DMS79 (cell line): ENCODE measurements around the gene PIRT.

ENCODE experiments used
- DNase-seq: peaks from one replicate; lab custom pipeline; 2025; lab: John Stamatoyannopoulos, UW

PIRT gene

DNA sequence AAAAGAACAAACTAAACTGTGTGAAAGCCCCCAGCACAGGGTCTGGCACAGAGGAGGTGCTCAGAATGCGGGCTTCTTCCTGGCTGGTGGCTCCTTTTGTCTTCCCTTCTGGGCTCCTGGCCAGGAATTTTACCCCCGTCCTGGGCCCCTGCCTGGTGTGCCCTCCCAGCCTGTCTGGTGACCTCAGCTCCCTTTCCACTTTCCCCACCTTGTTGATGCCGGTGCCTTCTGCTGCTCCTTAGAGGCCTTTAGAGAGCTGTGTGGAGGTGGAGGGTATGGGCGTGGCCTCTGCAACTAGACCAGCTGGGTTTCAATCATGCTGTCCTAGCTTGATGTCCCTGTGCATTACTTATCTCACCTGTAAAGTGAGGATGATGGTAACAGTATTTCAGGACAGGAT lies 16.8 kb downstream of the PIRT start:
- no peak for DNase-seq

DNA sequence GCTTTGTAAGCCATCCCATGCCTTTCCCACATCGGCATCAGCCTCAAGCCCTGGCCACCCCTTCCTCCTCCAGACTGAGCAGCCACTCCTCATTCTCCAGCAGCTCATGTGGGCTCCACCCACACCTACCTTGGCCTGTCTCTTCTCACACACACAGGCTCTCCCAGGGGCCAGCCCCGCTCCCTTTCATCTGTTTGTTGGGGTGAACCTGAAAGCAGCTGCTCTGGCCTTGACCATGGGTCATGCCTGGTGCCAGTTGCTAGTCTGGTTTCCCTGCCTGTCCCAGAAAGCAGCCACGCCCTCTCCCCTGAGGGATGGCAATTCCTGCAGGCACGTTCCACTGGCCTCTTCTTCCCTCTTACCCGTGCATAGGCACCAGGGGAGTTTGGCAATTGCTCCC lies 22.6 kb downstream of the PIRT start:
- no peak for DNase-seq

DNA sequence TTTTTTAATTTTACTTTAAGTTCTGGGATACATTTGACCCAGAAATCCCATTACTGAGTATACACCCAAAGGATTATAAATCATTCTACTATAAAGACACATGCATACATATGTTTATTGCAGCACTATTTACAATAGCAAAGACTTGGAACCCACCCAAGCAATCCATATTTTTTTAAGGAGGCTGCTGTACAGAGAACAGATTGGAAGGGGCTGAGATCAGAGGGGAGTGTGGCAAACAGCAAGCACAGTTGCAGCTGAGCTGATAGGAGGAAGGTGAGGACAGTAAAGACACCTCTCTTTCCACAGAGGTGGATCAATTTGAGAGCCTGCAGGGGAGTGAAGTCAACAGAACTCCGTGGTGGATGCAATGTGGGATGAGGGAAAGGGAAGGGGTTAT lies 23.8 kb downstream of the PIRT start:
- no peak for DNase-seq

DNA sequence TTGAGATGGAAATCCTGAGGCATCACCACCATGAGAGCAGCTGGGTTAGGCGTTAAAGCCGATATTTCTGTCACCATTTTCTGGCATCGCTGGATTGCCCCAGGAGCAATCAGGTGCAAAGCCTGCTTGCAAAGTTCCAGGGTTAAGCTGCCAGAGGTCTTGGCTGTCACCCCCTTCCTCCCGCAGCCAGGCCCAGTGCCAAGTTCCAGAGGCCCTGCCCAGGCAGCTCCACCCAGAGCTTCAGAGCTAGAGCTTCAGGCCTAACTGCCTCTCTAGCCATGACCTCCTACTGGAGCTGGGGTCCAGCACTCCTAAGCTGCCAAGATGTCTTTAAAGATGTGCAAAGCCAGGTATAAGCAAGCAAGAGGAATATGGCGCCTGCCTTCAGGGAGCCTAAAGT lies 25.2 kb downstream of the PIRT start:
- DNase-seq: no peak

DNA sequence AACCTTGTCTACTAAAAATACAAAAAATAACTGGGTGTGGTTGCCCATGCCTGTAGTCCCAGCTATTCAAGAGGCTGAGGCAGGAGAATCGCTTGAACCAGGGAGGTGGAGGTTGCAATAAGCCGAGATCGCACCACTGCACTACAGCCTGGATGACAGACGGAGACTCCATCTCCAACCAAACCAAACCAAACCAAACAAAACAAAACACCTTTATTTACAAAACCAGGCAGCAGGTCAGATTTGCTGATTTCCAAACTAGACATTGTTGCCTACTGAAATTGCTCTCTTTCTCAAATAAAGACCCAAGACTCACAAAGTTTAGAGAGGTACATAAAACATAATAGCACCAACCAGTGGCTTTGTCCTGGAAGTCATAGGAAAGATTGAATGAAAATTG lies 28.3 kb downstream of the PIRT start:
- no peak for DNase-seq

DNA sequence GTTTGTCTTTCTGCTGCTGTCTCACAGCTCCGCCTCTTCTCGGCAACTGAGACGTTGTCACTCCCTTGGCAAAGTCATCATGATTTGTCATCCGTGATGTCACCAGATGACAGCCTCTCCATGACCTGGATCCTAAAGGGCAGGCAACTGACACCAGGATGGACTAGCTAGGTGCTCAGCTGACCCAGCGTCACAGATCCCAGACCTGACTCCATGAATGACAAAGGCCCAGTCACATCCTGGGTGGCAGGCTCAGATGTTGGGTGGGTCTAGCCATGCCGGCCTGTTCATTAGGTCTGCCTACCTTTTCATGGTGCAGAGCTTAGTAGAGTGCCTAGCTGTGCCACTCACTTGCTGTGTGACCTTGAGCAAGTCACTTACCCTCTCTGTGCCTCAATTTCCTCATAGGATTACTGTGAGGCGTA lies 30.2 kb downstream of the PIRT start:
- DNase-seq: no peak

DNA sequence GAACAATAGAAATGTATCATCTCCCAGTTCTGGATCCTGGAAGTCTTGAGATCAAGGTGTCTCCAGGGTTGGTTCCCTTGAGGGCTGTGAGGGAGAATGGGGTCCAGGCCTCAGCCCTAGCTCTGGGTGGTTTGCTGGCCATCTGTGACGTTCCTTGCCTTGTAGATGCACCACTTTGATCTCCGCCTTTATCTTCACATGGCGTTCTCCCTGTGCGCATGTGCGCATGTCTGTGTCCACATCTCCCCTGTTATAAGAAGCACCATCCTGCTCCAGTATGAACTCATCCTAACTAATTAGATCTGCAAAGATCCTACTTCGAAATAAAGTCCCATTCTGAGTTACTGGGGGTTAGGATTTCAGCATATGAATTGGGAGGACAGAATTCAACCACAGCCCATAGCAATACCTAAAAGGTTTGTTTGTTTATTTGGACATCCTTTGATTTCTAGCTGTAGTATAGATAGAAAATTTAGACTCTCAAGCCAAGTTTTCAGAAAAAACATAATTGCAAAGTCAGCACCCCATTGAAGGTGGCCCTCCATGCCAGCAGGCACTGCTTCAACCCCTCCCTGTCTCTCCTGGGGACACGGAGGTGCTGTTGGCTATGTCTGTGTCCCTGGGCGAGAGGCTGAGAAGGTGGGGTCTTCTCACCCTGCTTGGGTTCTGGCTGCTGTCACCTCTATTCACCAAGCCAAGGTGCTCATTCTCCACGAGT lies 31.2 kb downstream of the PIRT start:
- no peak for DNase-seq

DNA sequence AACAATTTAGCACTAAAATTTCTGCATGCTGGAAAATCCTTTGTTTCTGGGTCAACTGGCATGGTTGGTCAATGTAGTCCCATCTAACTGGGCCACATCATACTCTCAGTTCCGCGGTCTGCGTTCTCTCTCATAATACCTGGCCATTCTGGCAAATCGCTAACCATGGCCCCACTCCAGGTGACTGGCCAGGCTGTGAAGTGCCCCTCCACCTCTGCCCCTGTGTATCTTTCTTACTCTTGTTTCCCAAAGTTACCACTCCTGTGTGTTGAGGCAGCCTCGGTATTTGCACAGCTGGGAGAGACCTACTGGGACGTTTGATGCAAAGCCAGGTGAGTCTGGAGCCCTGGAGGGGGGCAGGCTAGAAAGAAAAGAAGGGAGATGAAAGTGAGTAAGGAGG lies 32.0 kb downstream of the PIRT start:
- no peak for DNase-seq

DNA sequence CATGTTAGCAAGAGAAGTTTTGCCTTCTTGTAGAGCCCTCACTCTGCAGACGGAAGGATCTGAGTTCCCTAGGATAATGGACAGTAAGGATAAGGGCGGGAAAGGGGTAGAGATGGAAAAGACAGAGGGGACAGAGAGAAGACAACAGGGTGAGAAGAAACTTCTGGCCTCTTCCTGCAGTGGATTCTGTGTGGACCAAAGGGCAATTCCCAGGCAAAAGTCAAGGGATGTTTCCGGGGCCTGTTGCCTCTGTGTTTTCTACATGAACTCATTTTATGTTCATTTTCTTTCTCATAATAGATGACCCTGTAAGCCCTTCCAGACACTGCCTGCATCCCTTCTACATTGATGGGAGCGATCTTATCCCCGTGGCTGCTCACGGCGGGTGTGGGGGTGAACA lies 33.3 kb downstream of the PIRT start:
- no peak for DNase-seq

DNA sequence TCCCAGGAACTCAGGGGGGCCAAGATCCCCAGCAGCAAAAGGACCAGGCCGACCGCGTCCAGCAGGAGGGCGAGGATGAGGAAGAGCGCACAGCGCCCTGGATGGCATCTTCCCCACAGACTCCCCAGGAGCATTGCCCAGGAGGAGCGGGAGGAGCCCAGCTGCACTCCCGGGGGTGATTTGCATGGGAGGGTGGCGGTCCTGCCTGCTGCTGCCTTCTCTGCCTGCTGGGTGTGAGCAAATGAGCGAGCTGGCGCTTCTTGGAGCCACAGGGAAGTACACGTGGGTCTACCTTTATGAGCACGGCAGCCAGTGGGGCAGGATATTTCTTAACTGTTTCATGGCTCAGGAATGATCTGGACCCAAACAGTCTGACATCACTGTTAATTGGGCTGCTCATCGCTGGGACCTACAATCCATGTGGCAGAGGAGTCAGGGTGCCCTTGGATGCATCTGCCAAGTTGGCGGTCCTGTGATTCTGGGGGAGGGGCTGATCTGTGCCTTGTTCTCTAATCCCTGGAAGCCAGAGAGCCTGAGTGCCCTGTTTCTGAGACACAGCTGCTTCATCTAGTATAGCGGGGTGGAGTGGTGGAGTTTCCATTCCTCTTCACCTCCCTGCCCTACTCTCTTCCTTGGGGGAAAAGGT lies 33.9 kb downstream of the PIRT start, which contains the start of gene TMEM238L:
TMEM238L (minus strand) TSS at position 270 of the 646 bp plus-strand sequence; CDS start at position 134, 136 bp downstream.
- DNase-seq: no peak

DNA sequence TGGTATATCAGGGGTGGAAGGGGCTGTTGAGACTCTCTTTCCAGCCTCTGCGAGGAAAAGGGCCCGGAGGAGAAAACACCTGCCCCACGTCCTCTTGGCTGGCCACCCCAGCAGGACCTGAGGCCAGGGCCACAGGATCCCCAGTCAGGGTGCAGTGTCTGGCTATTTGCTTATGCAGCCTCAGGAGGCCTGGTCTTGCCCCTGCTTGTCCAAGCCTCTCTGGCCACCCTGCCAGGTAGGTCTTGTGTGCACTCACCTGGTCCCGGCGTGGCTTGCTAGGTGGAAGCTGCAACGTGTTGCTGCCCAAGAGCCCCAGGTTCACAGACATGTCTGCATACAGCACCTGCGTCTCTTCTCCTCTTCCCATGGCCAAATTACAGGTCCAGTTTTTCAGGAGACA lies 34.5 kb downstream of the PIRT start:
- DNase-seq: no peak

DNA sequence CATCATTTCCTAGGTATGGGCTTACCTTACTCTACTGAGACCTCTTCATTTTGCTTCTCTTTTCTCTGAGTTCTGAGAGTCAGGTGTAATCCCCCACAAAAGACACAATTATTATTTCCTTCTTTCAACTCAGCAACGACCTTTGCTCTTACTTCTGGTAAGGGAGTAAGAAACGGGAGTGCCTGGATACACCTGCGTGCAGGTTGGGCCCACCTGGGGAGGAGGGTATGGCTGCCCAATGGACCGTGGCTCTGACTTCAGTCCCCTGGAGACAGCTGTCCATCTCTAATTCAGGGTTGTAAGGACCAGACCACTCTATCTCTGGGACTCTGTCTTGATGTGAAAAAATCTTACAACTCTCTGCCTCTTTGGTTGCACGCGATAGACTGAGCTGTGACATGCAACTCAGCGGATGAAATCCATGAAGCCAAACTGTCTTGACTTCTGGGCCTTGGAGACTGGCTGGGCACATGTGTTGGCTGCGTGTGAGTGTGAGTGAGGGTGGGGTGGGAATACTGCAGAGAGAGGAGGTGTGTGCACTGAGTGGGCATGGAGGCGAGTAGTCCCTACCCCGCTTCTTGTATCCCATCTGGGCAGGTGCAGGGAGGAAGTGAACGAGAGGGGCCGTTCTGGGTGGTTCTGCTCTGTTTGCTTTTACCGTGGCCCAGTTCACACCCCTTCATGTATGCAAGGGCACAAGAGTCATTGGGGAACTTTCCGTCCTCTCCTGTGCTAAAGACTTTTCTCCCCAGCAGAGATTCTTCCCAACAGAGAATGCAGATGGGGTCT lies 35.2 kb downstream of the PIRT start:
- no peak for DNase-seq

DNA sequence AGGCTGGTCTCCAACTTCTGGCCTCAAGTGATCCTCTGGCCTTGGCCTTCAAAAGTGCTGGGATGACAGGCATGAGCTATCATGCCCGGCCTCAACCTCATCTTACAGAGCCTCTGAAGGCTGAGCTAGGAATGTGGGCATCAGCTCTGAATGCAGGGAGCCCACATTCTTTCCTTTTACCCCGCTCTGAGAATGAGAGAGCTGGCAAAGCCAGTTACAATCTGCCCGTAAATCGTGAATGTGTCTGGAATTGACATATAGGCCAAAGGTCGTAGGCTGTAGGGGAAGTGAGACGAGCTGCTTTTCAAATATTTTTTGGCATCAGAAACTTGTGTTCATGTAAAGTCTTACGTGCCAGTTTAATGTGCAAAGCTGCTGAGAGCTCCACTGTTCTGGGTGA lies 38.5 kb downstream of the PIRT start:
- DNase-seq: no peak

DNA sequence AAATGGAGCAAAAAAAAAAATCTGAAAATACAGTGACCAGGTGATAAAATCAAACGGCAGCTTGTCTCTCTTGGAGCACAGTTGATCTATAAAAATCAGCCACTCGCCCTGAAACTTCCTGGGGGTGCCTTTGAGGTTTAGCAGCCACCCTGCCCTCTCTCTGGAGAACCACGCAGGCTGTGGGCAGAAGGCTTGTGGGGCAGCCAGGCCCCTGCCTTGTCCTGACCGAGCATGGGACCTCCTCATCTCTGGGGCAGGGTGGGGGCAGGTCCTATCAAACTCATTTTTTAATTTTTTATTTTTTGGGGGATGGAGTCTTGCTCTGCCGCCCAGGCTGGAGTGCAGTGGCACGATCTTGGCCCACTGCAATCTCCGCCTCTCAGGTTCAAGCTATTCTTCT lies 39.0 kb downstream of the PIRT start:
- no peak for DNase-seq

DNA sequence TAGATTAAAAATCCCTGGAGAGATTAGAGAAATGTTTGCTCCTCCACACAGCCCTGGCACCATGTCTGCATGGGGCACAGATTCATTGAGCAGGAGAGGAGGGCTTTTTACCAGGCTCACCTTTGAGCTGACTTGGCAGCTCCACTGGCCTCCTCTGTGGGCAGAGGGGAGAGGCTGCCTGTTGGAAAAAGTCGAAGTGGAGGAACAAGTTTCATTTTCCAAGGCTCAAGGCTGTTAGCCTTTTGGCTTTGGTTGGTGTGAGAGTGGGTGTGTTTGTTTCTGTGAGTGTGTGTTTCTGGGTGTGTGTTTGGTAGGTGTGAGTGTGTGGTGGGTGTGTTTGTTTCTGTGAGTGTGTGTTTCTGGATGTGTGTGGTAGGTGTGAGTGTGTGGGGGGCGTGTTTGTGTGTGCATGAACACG lies 39.5 kb downstream of the PIRT start:
- no peak for DNase-seq

DNA sequence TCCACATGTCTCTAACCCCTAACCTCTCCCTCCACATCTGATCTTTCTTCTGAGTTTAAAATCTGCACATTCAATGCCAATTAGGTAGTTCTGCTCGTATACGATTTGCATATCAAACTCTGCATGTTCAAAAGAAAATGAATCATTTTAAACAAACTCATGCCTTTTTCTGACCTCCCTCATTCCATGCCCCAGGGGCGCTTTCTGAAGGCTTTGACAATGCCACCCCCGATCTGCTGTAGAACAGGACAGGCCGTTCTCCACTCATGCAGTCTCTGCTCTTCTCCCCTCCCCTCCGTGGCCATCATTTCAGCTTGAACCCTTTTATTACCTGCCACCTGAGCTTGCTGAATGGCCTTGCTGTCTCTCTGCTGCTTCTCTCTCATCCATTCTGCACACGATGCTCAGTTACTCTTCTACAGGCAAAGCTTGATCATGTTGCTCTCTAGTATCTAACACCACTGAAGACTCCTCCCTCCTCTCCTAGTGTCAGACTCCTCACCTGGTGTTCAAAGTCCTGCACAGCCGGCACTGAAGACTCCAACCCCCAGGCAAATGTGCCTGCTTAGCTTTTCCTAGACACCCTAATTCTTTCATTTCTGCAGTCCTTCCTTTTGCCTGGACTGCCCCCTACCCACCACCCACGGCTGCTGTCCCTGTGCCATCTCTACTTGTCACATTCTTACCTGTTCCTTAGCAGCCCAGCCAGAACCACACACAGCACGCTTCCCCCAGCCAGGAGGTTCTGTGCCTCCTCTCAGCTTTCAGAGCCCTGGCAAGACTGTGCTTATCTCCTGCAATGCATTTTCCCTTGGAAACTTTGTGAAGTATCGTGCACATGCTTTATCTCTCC lies 40.2 kb downstream of the PIRT start:
- DNase-seq: no peak

DNA sequence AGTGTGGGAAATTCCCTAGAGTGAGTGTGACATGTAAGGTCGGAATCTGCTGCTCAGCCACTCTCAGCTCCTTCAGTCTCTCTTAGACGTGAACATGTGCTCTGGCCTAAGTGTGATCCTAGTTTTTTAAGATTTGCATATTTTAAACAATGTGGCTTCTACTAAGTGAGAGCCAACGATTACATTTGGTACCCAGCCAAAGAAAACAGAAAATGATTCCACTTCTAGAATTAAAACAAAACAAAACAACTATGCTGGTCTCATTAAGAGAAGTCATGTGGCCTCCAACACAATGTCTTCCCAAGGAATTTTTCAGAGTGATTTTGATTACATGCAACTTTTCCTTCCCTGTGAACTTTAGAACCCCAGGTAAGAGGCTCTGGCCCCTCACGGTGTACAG lies 44.1 kb downstream of the PIRT start:
- DNase-seq: no peak

DNA sequence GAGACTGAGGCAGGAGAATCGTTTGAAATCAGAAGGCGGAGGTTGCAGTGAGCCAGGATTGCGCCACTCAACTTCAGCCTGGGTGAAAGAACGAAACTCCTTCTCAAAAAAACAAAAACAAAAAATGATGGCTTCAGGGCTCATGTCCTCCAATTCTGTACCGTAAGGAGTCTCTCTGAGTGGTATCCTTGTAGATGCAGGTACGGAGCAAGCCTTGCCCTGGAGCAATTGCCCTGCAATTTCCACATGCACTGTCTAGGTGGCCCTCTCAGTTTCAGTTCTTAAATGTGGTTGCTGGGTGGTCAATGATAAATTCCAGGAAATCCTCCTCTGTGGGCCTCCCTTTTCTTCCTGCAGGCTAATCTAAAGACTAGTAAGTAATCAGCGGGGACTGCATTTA lies 44.6 kb downstream of the PIRT start:
- DNase-seq: no peak

DNA sequence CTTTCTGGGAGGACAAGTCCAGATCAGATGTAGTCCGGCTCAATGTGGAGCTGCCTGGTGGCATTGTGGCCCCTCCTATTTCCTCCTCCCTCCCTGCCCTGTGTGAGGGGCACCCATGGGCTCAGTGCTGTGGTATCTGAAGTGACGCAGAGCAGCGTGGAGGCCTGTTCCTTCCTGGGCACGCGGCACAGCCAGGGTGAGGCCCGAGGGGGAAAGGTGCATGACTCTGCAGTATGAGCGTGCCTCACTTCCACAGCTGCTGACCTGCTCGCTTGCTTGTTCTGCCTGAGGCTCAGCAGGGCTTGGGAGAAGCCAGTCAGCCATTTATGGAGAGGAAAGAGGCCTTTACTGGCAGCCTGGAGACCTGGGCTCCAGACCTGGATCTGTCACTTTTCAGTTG lies 45.7 kb downstream of the PIRT start:
- no peak for DNase-seq

DNA sequence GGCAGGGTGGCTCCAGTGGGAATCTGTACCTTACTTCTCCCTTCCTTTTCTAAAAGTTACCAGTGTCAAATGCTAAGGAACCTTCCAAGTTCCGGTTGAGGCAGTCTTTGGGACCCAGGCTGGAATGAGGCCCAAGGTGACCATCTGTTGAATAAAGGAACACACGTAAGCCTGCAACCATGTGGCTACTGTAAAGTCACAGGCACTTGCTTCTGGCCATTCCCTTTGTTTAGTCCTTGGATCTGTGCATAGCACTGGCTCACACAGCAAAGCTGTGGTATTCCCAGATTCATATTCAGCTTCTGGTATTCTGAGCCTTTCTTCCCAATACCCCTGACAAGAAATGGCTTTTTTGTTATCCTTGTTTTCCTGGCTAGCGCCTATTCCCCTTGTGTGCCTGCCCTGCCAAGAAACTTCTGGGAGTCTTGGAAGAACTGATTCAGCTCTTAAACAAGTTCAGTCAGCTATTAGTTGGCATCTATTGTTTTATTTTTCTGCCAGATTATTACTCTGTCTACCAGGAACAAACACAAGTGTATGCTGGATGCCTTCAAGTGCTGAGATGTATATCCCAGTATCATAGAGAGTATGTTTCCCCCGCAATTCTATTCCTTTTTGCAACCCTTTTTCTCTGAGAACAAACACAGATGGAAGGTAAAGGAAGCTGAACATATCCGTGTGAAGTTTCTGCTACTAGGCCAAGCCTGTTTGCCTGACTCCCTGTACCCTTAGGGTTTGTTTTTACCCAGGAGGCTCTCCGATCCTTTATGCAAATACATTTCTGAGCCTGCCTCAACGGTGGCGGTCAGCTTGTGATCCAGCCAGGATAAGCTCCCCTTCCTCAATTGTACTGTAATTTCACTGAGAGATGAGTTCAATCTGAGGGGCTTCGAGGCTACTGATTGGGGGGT lies 47.1 kb downstream of the PIRT start:
- DNase-seq: no peak

DNA sequence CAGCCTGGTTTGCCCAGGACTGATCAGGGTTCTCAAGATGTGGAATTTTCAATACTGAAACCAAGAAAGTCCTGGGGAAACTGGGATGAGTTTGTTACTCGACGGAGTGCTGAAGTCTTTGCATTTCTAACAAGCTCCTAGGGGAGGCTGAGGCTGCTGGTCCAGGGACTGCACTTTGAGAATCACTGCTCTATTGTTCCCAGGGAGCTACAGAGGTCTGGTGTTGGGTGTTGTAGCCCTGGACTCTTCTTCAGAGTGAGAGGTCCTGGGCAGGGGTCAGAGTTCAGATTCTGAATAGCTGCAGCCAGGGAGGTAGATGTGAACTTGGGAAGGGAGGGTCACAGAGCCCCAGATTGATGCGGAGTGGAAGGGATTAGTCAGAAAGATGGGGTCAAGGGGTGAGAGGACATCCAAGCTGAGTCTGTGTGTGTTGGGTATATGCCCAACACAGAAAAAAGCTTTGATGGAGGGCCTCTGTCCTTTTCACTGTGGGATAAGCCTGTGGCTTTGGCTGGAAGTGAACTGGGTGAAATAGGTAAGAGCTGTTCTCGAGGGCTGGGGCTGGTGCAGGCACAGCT lies 48.1 kb downstream of the PIRT start:
- no peak for DNase-seq
